Measurements from ENCODE around the gene PRSS53. TPM values are rescaled to one million over a fixed set of nuclear protein-coding genes. Genes with fewer than 3 reads are reported as not detected.

The PRSS53 gene
- total RNA-seq, 1 donor, result 2.9 TPM

DNA sequence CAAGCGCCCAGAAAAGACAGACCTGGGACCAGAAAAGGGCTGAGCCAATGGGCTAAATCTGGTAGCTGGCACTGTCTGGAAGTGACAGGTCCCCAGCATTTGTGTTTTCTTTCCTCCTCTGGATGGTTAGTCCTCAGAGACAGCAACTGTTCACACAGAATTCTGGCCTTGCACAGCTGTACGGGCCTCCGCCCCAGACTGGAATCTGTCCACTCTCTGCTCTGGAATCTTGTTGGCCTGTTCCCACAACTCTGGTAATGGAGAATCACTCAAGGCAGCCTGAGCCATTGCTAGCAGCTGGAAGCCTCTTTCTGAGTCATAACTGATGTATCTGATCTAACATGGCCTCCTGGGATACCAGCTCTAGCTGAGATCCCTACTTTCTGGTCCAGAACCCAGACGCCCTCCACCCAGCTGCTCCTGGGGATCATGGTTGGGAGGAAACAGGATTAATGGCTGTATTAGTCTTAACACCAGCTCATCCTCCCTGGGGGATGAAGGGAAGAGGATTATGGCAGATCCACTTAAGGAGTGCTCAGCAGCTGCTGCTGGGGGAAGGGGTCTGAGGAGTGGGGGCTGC is 23.8 kb downstream of the PRSS53 start:
- no peaks in the 10 kb centered on the region for H4K20me1 ChIP-seq (ENCODE audit: insufficient read depth, low read length)
- peaks cover 13% of the 10 kb centered on the region for H3K4me1 ChIP-seq (ENCODE audit: insufficient read depth, low read length)
- H3K36me3 ChIP-seq (ENCODE audit: insufficient read depth, low read length), result peaks cover 30% of the 10 kb centered on the region
- no peaks in the 10 kb centered on the region for H3K27me3 ChIP-seq (ENCODE audit: insufficient read depth, low read length)
- TF ChIP-seq, protein P1, sequence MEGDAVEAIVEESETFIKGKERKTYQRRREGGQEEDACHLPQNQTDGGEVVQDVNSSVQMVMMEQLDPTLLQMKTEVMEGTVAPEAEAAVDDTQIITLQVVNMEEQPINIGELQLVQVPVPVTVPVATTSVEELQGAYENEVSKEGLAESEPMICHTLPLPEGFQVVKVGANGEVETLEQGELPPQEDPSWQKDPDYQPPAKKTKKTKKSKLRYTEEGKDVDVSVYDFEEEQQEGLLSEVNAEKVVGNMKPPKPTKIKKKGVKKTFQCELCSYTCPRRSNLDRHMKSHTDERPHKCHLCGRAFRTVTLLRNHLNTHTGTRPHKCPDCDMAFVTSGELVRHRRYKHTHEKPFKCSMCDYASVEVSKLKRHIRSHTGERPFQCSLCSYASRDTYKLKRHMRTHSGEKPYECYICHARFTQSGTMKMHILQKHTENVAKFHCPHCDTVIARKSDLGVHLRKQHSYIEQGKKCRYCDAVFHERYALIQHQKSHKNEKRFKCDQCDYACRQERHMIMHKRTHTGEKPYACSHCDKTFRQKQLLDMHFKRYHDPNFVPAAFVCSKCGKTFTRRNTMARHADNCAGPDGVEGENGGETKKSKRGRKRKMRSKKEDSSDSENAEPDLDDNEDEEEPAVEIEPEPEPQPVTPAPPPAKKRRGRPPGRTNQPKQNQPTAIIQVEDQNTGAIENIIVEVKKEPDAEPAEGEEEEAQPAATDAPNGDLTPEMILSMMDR (IDR thresholded peaks at IDR 0.05; ENCODE audit: extremely low read depth, low read depth, low read length), result no peak
- peak overlapping the region; percentile 64 for H2AFZ ChIP-seq (ENCODE audit: low read length)
- H3K4me2 ChIP-seq (ENCODE audit: insufficient read depth, low read length), result peak overlapping the region; percentile 65
- peaks cover 76% of the 10 kb centered on the region for H3K79me2 ChIP-seq (ENCODE audit: insufficient read depth, low read length)
- no peaks in the 10 kb centered on the region for H3K9me3 ChIP-seq (ENCODE audit: low read depth, low read length)
- H3K27ac ChIP-seq (ENCODE audit: low read depth, low read length), result peak overlapping the region; percentile 94
- peak overlapping the region; percentile 19 for H3K4me3 ChIP-seq (ENCODE audit: insufficient read depth, low read length)
- DNase-seq (ENCODE audit: insufficient read length, low spot score, missing footprints), result peak; percentile 99

DNA sequence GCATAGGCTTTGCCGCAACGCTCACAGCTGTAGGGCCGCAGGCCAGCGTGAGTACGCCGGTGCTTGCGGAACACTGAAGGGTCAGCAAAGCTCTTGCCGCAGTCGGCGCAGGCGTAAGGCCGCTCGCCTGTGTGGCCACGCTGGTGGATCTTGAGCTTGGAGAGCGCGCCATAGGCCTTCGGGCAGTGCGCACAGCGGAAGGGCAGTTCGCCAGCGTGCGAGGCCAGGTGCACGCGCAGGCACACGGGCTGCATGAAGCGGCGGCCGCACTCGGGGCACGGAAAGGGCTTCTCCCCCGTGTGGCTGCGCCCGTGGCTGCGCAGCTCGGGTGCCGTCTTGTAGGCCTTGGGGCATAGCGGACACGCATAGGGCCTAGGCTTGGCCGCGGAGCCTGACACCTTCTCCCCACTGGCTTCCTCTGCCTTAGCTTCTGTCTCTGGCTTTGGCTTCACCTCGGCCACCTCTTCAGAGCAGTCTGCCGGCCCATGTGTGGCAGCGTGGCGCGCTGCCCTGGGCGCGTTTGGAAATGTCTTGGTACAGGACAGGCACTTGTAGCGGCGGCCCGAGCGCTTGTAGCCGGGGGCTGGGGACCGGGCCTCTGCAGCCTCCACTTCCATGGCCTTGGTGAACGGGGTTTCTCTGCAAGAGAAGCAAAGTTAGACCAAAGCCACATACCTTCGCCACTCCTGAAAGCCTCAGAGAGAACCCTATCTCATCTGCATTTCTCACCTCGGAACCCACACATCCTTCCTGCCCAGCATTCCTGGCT is 24.7 kb downstream of the PRSS53 start:
- Histone ChIP-seq H3K36me3 (ENCODE audit: insufficient read depth, low read length) (peaks cover 35% of the 10 kb centered on the region), H3K27me3 (ENCODE audit: insufficient read depth, low read length) (no peaks in the 10 kb centered on the region), H3K27ac (ENCODE audit: low read depth, low read length) (peak overlapping the region; percentile 94), H3K4me3 (ENCODE audit: insufficient read depth, low read length) (no peak overlapping the region), H2AFZ (ENCODE audit: low read length) (no peak overlapping the region), H4K20me1 (ENCODE audit: insufficient read depth, low read length) (no peaks in the 10 kb centered on the region), H3K4me1 (ENCODE audit: insufficient read depth, low read length) (peaks cover 13% of the 10 kb centered on the region), H3K9me3 (ENCODE audit: low read depth, low read length) (no peaks in the 10 kb centered on the region), H3K79me2 (ENCODE audit: insufficient read depth, low read length) (peaks cover 74% of the 10 kb centered on the region), H3K4me2 (ENCODE audit: insufficient read depth, low read length) (peak overlapping the region; percentile 65)
- peak; percentile 80 for DNase-seq (ENCODE audit: insufficient read length, low spot score, missing footprints)
- TF ChIP-seq, protein P1 (IDR thresholded peaks at IDR 0.05; ENCODE audit: extremely low read depth, low read depth, low read length), result no peak

DNA sequence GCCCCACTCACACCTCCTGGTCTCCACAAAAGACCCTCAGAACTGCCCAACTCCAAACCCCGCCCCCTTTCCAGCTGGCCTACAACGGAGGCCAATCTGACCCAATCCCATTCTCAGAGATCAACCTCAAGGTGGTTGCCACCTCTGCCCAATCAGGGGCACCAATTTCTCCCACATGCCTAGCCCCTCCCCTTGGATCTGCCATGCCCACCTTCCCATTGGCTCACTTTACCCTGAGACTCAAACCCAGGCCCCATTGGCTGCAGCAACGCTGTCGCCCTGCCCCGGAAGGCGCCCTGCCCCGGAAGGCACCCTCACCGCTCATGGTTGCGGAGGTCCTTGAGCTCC is 25.3 kb downstream of the PRSS53 start:
- Histone ChIP-seq H3K4me1 (ENCODE audit: insufficient read depth, low read length) (peaks cover 13% of the 10 kb centered on the region), H3K4me2 (ENCODE audit: insufficient read depth, low read length) (no peak overlapping the region), H3K9me3 (ENCODE audit: low read depth, low read length) (no peaks in the 10 kb centered on the region), H3K36me3 (ENCODE audit: insufficient read depth, low read length) (peaks cover 35% of the 10 kb centered on the region), H2AFZ (ENCODE audit: low read length) (no peak overlapping the region), H3K27me3 (ENCODE audit: insufficient read depth, low read length) (no peaks in the 10 kb centered on the region), H4K20me1 (ENCODE audit: insufficient read depth, low read length) (no peaks in the 10 kb centered on the region), H3K27ac (ENCODE audit: low read depth, low read length) (peak overlapping the region; percentile 94), H3K79me2 (ENCODE audit: insufficient read depth, low read length) (peaks cover 68% of the 10 kb centered on the region), H3K4me3 (ENCODE audit: insufficient read depth, low read length) (no peak overlapping the region)
- DNase-seq (ENCODE audit: insufficient read length, low spot score, missing footprints), result peak; percentile 29
- TF ChIP-seq, protein P1 (IDR thresholded peaks at IDR 0.05; ENCODE audit: extremely low read depth, low read depth, low read length), result no peak

DNA sequence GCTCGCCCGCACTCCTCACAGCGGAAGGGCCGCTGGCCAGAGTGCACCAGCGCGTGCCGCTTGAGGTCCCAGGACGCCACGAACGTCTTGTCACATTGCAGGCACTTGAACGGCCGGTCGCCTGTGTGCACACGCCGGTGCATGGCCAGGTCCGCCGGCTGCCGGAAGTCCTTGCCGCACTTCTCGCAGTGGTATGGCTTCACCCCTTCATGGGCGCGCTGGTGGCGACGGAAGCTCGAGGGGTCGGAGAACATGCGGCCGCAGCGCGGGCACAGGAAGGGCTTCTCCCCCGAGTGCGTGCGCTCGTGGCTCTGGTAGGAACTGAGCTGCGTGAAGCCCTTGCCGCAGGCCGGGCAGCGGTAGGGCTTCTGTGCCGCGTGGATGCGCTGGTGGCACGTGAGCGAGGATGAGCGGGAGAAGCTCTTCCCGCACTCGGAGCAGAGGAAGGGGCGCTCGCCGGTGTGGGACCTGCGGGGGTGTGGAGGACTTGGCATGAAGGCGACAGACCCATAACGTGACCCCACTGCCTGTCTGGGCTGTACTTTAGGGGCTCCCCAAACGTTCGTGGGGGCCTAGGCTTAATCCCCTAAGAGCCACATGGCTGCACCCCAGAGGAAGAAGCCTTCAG is 26.8 kb downstream of the PRSS53 start:
- Histone ChIP-seq H3K27ac (ENCODE audit: low read depth, low read length) (no peak overlapping the region), H3K36me3 (ENCODE audit: insufficient read depth, low read length) (peaks cover 35% of the 10 kb centered on the region), H3K4me2 (ENCODE audit: insufficient read depth, low read length) (no peak overlapping the region), H3K27me3 (ENCODE audit: insufficient read depth, low read length) (no peaks in the 10 kb centered on the region), H2AFZ (ENCODE audit: low read length) (no peak overlapping the region), H3K79me2 (ENCODE audit: insufficient read depth, low read length) (peaks cover 56% of the 10 kb centered on the region), H4K20me1 (ENCODE audit: insufficient read depth, low read length) (no peaks in the 10 kb centered on the region), H3K9me3 (ENCODE audit: low read depth, low read length) (no peaks in the 10 kb centered on the region), H3K4me3 (ENCODE audit: insufficient read depth, low read length) (no peak overlapping the region), H3K4me1 (ENCODE audit: insufficient read depth, low read length) (peaks cover 13% of the 10 kb centered on the region)
- TF ChIP-seq, protein P1 (IDR thresholded peaks at IDR 0.05; ENCODE audit: extremely low read depth, low read depth, low read length), result no peak
- DNase-seq (ENCODE audit: insufficient read length, low spot score, missing footprints), result peak; percentile 32
